Endothelial cell of umbilical vein (primary cell): ENCODE data around the gene U2AF2. TPM values are rescaled to one million over a fixed set of nuclear protein-coding genes. Genes with fewer than 3 reads are reported as not detected.

ENCODE experiments used
- BruUV-seq: library from RNA; stranded (reverse); fragments of 400-500 nt; replicated peaks from 2 replicates; lab custom pipeline; 2021; lab: Mats Ljungman, UMichigan
- CTCF ChIA-PET: fragments of 300-600, 350-600 bp; sonication (Branson Sonifier 250); formaldehyde crosslinking; loops from one replicate; lab custom pipeline; 2021; ENCODE audit warnings: antibody characterized with exemption, inconsistent platforms; lab: Charles Lee
- POLR2A ChIA-PET: fragments of 300-600, 350-600 bp; sonication (Branson Sonifier 250); formaldehyde crosslinking; loops from one replicate; lab custom pipeline; 2021; ENCODE audit warnings: antibody characterized with exemption, inconsistent platforms; lab: Charles Lee
- DNase-seq: peaks from one replicate; pipeline ENCODE4 v3.0.0-alpha.2; 2011; ENCODE audit warnings: low read depth, low spot score
- FAIRE-seq: peaks from 2 replicates; lab custom pipeline; 2011; peaks lifted over from hg19 to GRCh38; lab: Jason Lieb, UNC
- H2AFZ ChIP-seq: 2 replicates; pipeline ENCODE4 v1.6.0; 2012; ENCODE audit warnings: low read depth, low read length, control low read depth, inconsistent platforms
- H3K27ac ChIP-seq: 2 replicates; pipeline ENCODE4 v1.5.1; 2011; ENCODE audit warnings: low read depth, mild to moderate bottlenecking, control low read depth, low read length, moderate library complexity; ENCODE audit not compliant: insufficient read depth
- H3K27me3 ChIP-seq, 2 experiments: 2 replicates each; pipeline versions ENCODE4 v1.6.0 to v1.6.1; 2011; ENCODE audit warnings: low read length in 2 of 2, mixed read lengths in 1 of 2; ENCODE audit not compliant: control insufficient read depth in 2 of 2, insufficient read depth in 2 of 2
- H3K36me3 ChIP-seq, 2 experiments: 2 replicates in 1 of 2; 3 replicates in 1 of 2; pipeline ENCODE4 v1.5.1; 2011; ENCODE audit warnings: low read length in 2 of 2, mild to moderate bottlenecking in 1 of 2, moderate library complexity in 1 of 2; ENCODE audit not compliant: control insufficient read depth in 2 of 2, insufficient read depth in 2 of 2; ENCODE audit errors: extremely low read depth in 1 of 2
- H3K4me1 ChIP-seq: 3 replicates; pipeline ENCODE4 v1.5.1; 2011; ENCODE audit warnings: mild to moderate bottlenecking, low read length; ENCODE audit not compliant: control insufficient read depth, insufficient read depth; ENCODE audit errors: extremely low read depth
- H3K4me2 ChIP-seq: 2 replicates; pipeline ENCODE4 v1.6.1; 2011; ENCODE audit warnings: low read length, control low read depth, mixed read lengths; ENCODE audit not compliant: insufficient read depth
- H3K4me3 ChIP-seq, 3 experiments: fragments of 200-600 bp in 1 of 3; sonication (generic), shearing (Covaris generic) in 1 of 3; replicated peaks in 1 of 3; 2 replicates each; pipeline ENCODE4 v1.5.1; 2011 to 2016; ENCODE audit warnings: control low read depth in 3 of 3, low read length in 3 of 3, mild to moderate bottlenecking in 2 of 3, inconsistent platforms in 1 of 3, low read depth in 1 of 3, moderate library complexity in 1 of 3; ENCODE audit not compliant: insufficient read depth in 1 of 3
- H3K79me2 ChIP-seq: 2 replicates; pipeline ENCODE4 v1.6.0; 2012; ENCODE audit warnings: low read length, inconsistent platforms; ENCODE audit not compliant: control insufficient read depth, insufficient read depth
- H3K9ac ChIP-seq: replicated peaks from 2 replicates; pipeline ENCODE3; 2011; ENCODE audit warnings: low read length, control low read depth; ENCODE audit not compliant: insufficient read depth; ENCODE audit errors: extremely low read depth
- H3K9me1 ChIP-seq: replicated peaks from 3 replicates; pipeline ENCODE4 v1.6.0; 2011; ENCODE audit warnings: mild to moderate bottlenecking, low read length; ENCODE audit not compliant: control insufficient read depth, insufficient read depth; ENCODE audit errors: extremely low read depth
- H3K9me3 ChIP-seq: replicated peaks from 2 replicates; pipeline ENCODE4 v1.5.1; 2012; ENCODE audit warnings: low read length, inconsistent platforms; ENCODE audit not compliant: control insufficient read depth, insufficient read depth
- H4K20me1 ChIP-seq: replicated peaks from 2 replicates; pipeline ENCODE3; 2011; ENCODE audit warnings: mild to moderate bottlenecking, low read length; ENCODE audit not compliant: control insufficient read depth, insufficient read depth; ENCODE audit errors: extremely low read depth
- CTCF ChIP-seq, 2 donors: IDR thresholded peaks; 1 replicate in 1 of 2; 2 replicates in 1 of 2; pipeline ENCODE4 v1.5.1; 2011; ENCODE audit warnings: low read length in 2 of 2, mild to moderate bottlenecking in 2 of 2, moderate library complexity in 2 of 2, control low read depth in 1 of 2, inconsistent platforms in 1 of 2, low read depth in 1 of 2; ENCODE audit not compliant: insufficient read depth in 1 of 2; ENCODE audit errors: extremely low read depth in 1 of 2
- EZH2 ChIP-seq: IDR thresholded peaks from 2 replicates; pipeline ENCODE4 v1.6.1; 2012; ENCODE audit warnings: borderline replicate concordance, low read depth, mild to moderate bottlenecking, moderate library complexity, low read length, inconsistent platforms; ENCODE audit not compliant: severe bottlenecking
- FOS ChIP-seq: IDR thresholded peaks from 2 replicates; pipeline ENCODE4 v1.6.1; 2011; ENCODE audit warnings: mild to moderate bottlenecking, low read length, moderate library complexity, borderline replicate concordance; ENCODE audit not compliant: insufficient read depth
- GATA2 ChIP-seq: IDR thresholded peaks from 2 replicates; pipeline ENCODE4 v1.7.0; 2011; ENCODE audit warnings: low read depth, mild to moderate bottlenecking, moderate library complexity, mixed read lengths, low read length; ENCODE audit not compliant: insufficient read length, insufficient read depth
- JUN ChIP-seq: IDR thresholded peaks from 2 replicates; pipeline ENCODE4 v1.6.1; 2011; ENCODE audit warnings: borderline replicate concordance, low read depth; ENCODE audit not compliant: insufficient read length, insufficient read depth
- MAX ChIP-seq: IDR thresholded peaks from 2 replicates; pipeline ENCODE4 v1.6.1; 2011; ENCODE audit not compliant: insufficient read depth, insufficient read length
- MYC ChIP-seq: IDR thresholded peaks from one replicate; pipeline ENCODE4 v1.6.1; 2011; ENCODE audit warnings: mild to moderate bottlenecking, low read depth, low read length
- POLR2A ChIP-seq: IDR thresholded peaks from 2 replicates; pipeline ENCODE4 v1.6.1; 2012; ENCODE audit warnings: low read depth, mild to moderate bottlenecking, control low read depth, low read length
- POLR2AphosphoS5 ChIP-seq: IDR thresholded peaks from 2 replicates; pipeline ENCODE4 v1.6.1; 2012; ENCODE audit warnings: low read depth, mild to moderate bottlenecking, control low read depth, low read length, moderate library complexity; ENCODE audit not compliant: insufficient read depth
- dilution Hi-C: fragments of 300-500 bp; cut with MboI; formaldehyde crosslinking; loops from one replicate; pipeline ENCODE4 v1.15.0; 2019; ENCODE audit warnings: low sequenced_read_pairs; ENCODE audit not compliant: extremely low pct_ligation_motif_present
- intact Hi-C: fragments of 100-400 bp; cut with micrococcal nuclease; formaldehyde crosslinking; loops from one replicate; pipeline ENCODE4 v1.10.0; 2022
- polyA plus RNA-seq, 4 experiments: library from polyadenylated mRNA; depleted of rRNA in 3 of 4; stranded (reverse) in 3 of 4; unstranded in 1 of 4; fragments of >200 nt; gene quantifications; 2 replicates each; pipeline versions ENCODE4 v1.2.1 to v1.2.3, GENCODE V29; 2011 to 2012; ENCODE audit warnings: missing spikeins in 1 of 4
- total RNA-seq: library from RNA; stranded (reverse); gene quantifications from 2 replicates; pipeline ENCODE4 v1.2.3, GENCODE V29; 2021

U2AF2 gene
- total and polyA plus RNA-seq, 2 donors (not counting 3 experiments of a cell fraction or from before 2014, with no cell fraction given) = 183 to 259 TPM

DNA sequence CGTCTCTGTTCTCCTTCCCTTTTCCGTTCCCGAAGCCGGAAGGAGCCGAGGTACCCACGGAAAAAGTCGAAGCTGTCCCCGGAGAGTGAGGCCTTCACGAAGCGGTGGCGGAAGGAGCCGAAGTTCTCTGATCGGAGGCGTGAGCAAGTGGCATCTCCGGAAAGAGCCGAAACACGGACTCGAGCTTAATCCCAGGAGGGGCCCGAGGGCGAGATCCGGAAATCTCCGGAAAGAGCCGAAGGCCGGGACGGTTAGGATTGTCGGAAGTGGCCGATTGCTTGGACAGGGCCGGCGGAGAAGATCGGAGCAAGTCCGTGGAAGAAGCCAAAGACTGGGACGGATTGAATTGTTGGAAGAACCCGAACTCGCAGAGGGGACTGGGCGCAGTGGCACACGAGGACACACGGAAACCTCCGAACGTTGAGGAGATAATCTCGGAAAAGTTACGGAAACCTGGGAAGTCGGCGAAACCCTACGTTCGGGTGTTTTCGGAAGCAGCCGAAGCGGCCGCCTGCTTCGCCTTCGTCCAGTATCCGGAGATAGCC lies 440 bp upstream of the U2AF2 start:
- H3K4me2 ChIP-seq = peak overlapping the region; percentile 85
- ChIA-PET POLR2A (interaction anchor here (0.6 to 1.2 kb wide), 7 partner anchors 12 to 572 kb away, joined by 3 to 7 read pairs (median 4); partner anchors contain the start of genes FIZ1 and ZNF865), CTCF (interaction anchor here (0.6 to 1.5 kb wide), 16 partner anchors 12 to 187 kb away, joined by 3 to 28 read pairs (median 4); partner anchors contain the start of genes FIZ1 and ZNF524)
- FAIRE-seq (peak; percentile 100), DNase-seq (peak; percentile 99)
- H2AFZ ChIP-seq = peak overlapping the region; percentile 95
- no peaks in the 10 kb centered on the region for H3K9me1 ChIP-seq
- peaks cover 44% of the 10 kb centered on the region for H3K79me2 ChIP-seq
- H4K20me1 ChIP-seq = peaks cover 12% of the 10 kb centered on the region
- BruUV-seq = no TSS peak
- no peaks in the 10 kb centered on the region for H3K9me3 ChIP-seq
- no peaks in the 10 kb centered on the region for H3K27me3 ChIP-seq
- peak overlapping the region; percentile 99 for H3K27ac ChIP-seq
- H3K9ac ChIP-seq = peak overlapping the region; percentile 100
- no peak for TF ChIP-seq JUN
- TF ChIP-seq MYC = no peak
- TF ChIP-seq POLR2A = no peak
- no peak for TF ChIP-seq CTCF (IDR thresholded peaks at IDR 0.05; ENCODE audit: extremely low read depth in 1 of 2, insufficient read depth in 1 of 2, low read depth in 1 of 2, low read length in 2 of 2)
- no peak for TF ChIP-seq FOS
- no peak for TF ChIP-seq POLR2AphosphoS5
- no peak for TF ChIP-seq GATA2
- TF ChIP-seq EZH2 = no peak
- TF ChIP-seq MAX = no peak
- H3K36me3 ChIP-seq = peaks cover 0 to 4% of the 10 kb centered on the region in 2 experiments
- H3K4me3 ChIP-seq = peak overlapping the region; percentile 86 to 98 (median 89)
- intact Hi-C loops = loop anchor here (1.0 to 10.0 kb wide), 5 partner anchors 21 to 1190 kb away; partner anchors contain the start of genes EPN1, KMT5C, LENG9 and ZNF524
- H3K4me1 ChIP-seq = peaks cover 25% of the 10 kb centered on the region
- dilution Hi-C loops = no loop called here
